HepG2 (cell line): ENCODE data around the gene VRK3. TPM values are rescaled to one million over a fixed set of nuclear protein-coding genes. Genes with fewer than 3 reads are reported as not detected.

ENCODE experiments used
- AGO1 ChIP-seq: fragments of 200-400 bp; formaldehyde crosslinking; IDR thresholded peaks from 2 replicates; pipeline ENCODE4 v1.6.1; 2017; ENCODE audit warnings: mild to moderate bottlenecking, low read depth, low read length, moderate library complexity; ENCODE audit not compliant: poor library complexity, severe bottlenecking
- ARNTL ChIP-seq: sonication (generic); formaldehyde crosslinking; IDR thresholded peaks from 2 replicates; pipeline ENCODE4 v1.4.0; 2020; ENCODE audit warnings: mild to moderate bottlenecking, missing genetic modification reagents
- DBP ChIP-seq: sonication (generic); formaldehyde crosslinking; IDR thresholded peaks from 2 replicates; pipeline ENCODE4 v1.4.0; 2020; ENCODE audit warnings: missing genetic modification reagents; ENCODE audit errors: not compliant biosample characterization
- HNF4G ChIP-seq, 2 experiments: sonication (generic) in 1 of 2; formaldehyde crosslinking in 1 of 2; IDR thresholded peaks; 2 replicates each; pipeline versions ENCODE4 v1.4.0 to v1.6.1; 2011 to 2020; ENCODE audit warnings: borderline replicate concordance in 2 of 2, low read depth in 2 of 2, mild to moderate bottlenecking in 2 of 2, low read length in 1 of 2, missing genetic modification reagents in 1 of 2, moderate library complexity in 1 of 2
- IKZF4 ChIP-seq: sonication (generic); formaldehyde crosslinking; IDR thresholded peaks from 2 replicates; pipeline ENCODE4 v1.5.1; 2020; ENCODE audit warnings: borderline replicate concordance, mild to moderate bottlenecking, low read depth, missing genetic modification reagents; ENCODE audit errors: not compliant biosample characterization
- IKZF5 ChIP-seq: IDR thresholded peaks from 2 replicates; pipeline ENCODE4 v1.6.1; 2018; ENCODE audit warnings: missing genetic modification reagents, mild to moderate bottlenecking, missing compliant biosample characterization
- KLF15 ChIP-seq: sonication (generic); formaldehyde crosslinking; IDR thresholded peaks from 2 replicates; pipeline ENCODE4 v1.8.1; 2023; ENCODE audit warnings: borderline replicate concordance, mild to moderate bottlenecking, inconsistent platforms, missing genetic modification reagents, mixed read lengths
- MAX ChIP-seq: IDR thresholded peaks from 2 replicates; pipeline ENCODE4 v1.6.1; 2012; ENCODE audit warnings: inconsistent platforms
- MTA1 ChIP-seq: sonication (generic); formaldehyde crosslinking; IDR thresholded peaks from 2 replicates; pipeline ENCODE4 v1.4.0; 2020; ENCODE audit warnings: missing genetic modification reagents, mild to moderate bottlenecking, borderline replicate concordance
- PAX8 ChIP-seq: sonication (generic); formaldehyde crosslinking; IDR thresholded peaks from 2 replicates; pipeline ENCODE4 v1.8.0; 2022; ENCODE audit warnings: mild to moderate bottlenecking, missing genetic modification reagents, borderline replicate concordance
- RORA ChIP-seq: sonication (generic); formaldehyde crosslinking; IDR thresholded peaks from 2 replicates; pipeline ENCODE4 v1.5.0; 2020; ENCODE audit warnings: mild to moderate bottlenecking, missing genetic modification reagents, moderate library complexity
- SMARCC2 ChIP-seq: fragments of 450-650 bp; IDR thresholded peaks from 2 replicates; pipeline ENCODE4 v1.6.1; 2017; ENCODE audit warnings: antibody characterized with exemption, mild to moderate bottlenecking
- TRIM24 ChIP-seq: sonication (generic); formaldehyde crosslinking; IDR thresholded peaks from 2 replicates; pipeline ENCODE4 v1.8.0; 2022; ENCODE audit warnings: mild to moderate bottlenecking, missing genetic modification reagents
- UBTF ChIP-seq: sonication (generic); formaldehyde crosslinking; IDR thresholded peaks from 2 replicates; pipeline ENCODE4 v1.4.0; 2020; ENCODE audit warnings: mild to moderate bottlenecking, missing genetic modification reagents
- ZMYM4 ChIP-seq: sonication (generic); formaldehyde crosslinking; IDR thresholded peaks from 2 replicates; pipeline ENCODE4 v1.8.1; 2023; ENCODE audit warnings: mild to moderate bottlenecking, missing genetic modification reagents
- ZNF124 ChIP-seq: sonication (generic); formaldehyde crosslinking; IDR thresholded peaks from 2 replicates; pipeline ENCODE4 v1.4.0; 2020; ENCODE audit warnings: missing genetic modification reagents
- ZNF232 ChIP-seq: sonication (generic); formaldehyde crosslinking; IDR thresholded peaks from 2 replicates; pipeline ENCODE4 v1.4.0; 2020; ENCODE audit warnings: missing genetic modification reagents, borderline replicate concordance
- ZNF281 ChIP-seq: sonication (generic); formaldehyde crosslinking; IDR thresholded peaks from 2 replicates; pipeline ENCODE4 v1.4.0; 2020; ENCODE audit warnings: missing genetic modification reagents, borderline replicate concordance
- ZNF367 ChIP-seq: sonication (generic); formaldehyde crosslinking; IDR thresholded peaks from 2 replicates; pipeline ENCODE4 v1.4.0; 2020; ENCODE audit warnings: missing genetic modification reagents, borderline replicate concordance
- ZNF773 ChIP-seq: sonication (generic); formaldehyde crosslinking; IDR thresholded peaks from 2 replicates; pipeline ENCODE4 v1.4.0; 2020; ENCODE audit warnings: missing genetic modification reagents, borderline replicate concordance
- ZNF790 ChIP-seq: sonication (generic); formaldehyde crosslinking; IDR thresholded peaks from 2 replicates; pipeline ENCODE4 v1.8.0; 2022; ENCODE audit warnings: missing genetic modification reagents, mild to moderate bottlenecking, borderline replicate concordance
- ZNF83 ChIP-seq: sonication (generic); formaldehyde crosslinking; IDR thresholded peaks from 2 replicates; pipeline ENCODE4 v1.4.0; 2020; ENCODE audit warnings: missing genetic modification reagents, mild to moderate bottlenecking, borderline replicate concordance
- polyA plus RNA-seq, 8 experiments: library from polyadenylated mRNA; depleted of rRNA in 3 of 8; stranded (reverse) in 7 of 8; unstranded in 1 of 8; fragments of >200 nt; fragmentation: Illumina TruSeq in 4 of 8; extraction: Trizol in 4 of 8; gene quantifications; 2 replicates each; pipeline versions ENCODE4 v1.2.1 to v1.2.3, GENCODE V29; 2011 to 2016; ENCODE audit warnings: low read depth in 4 of 8, missing spikeins in 1 of 8, mixed read lengths in 1 of 8; ENCODE audit not compliant: insufficient read depth in 1 of 8
- total RNA-seq, 5 experiments: library from RNA; depleted of rRNA; stranded (reverse); fragments of >200 nt; fragmentation: Illumina TruSeq; extraction: Trizol; gene quantifications; 2 replicates each; pipeline ENCODE4 v1.2.3, GENCODE V29; 2016; ENCODE audit warnings: low read depth in 1 of 5

The VRK3 gene
- total and polyA plus RNA-seq, 2 of the 13 experiments (the other 11 are each of a cell fraction or from before 2014, with no cell fraction given) = 23.8 to 28.3 TPM

- TF ChIP-seq UBTF = peak; percentile 74
- no peak for TF ChIP-seq ZNF232 (CRISPR knock-in tag)
- no peak for TF ChIP-seq SMARCC2
- no peak; the same call in 1 of the 2 replicates for TF ChIP-seq ZNF124
- TF ChIP-seq HNF4G (IDR thresholded peaks at IDR 0.05; ENCODE audit: borderline replicate concordance, low read depth, low read length) = no peak
- 0 out of 2 replicates have a peak, but pooled peaks have one; percentile 12 for TF ChIP-seq HNF4G (CRISPR knock-in tag; IDR thresholded peaks at IDR 0.05; ENCODE audit: borderline replicate concordance, low read depth)
- TF ChIP-seq ZNF281 (CRISPR knock-in tag) = peak; percentile 94
- TF ChIP-seq AGO1 = peak; percentile 71
- TF ChIP-seq RORA (CRISPR knock-in tag) = no peak
- TF ChIP-seq KLF15 (CRISPR knock-in tag) = no peak
- 0 out of 2 replicates have a peak, but pooled peaks have one; percentile 33 for TF ChIP-seq MTA1 (CRISPR knock-in tag)
- TF ChIP-seq DBP (CRISPR knock-in tag) = peak; percentile 34
- TF ChIP-seq IKZF4 (CRISPR knock-in tag) = peak; percentile 90
- TF ChIP-seq ZNF367 (CRISPR knock-in tag) = no peak
- no peak for TF ChIP-seq ARNTL
- TF ChIP-seq ZMYM4 (CRISPR knock-in tag) = peak; percentile 56; the same call in 1 of the 2 replicates
- TF ChIP-seq IKZF5 (CRISPR knock-in tag) = peak; percentile 77; the same call in 1 of the 2 replicates
- TF ChIP-seq ZNF790 (CRISPR knock-in tag) = peak; percentile 90; the same call in 1 of the 2 replicates
- peak; percentile 96 for TF ChIP-seq MAX
- no peak for TF ChIP-seq ZNF773 (CRISPR knock-in tag)
- TF ChIP-seq ZNF83 (CRISPR knock-in tag) = peak; percentile 66; the same call in 1 of the 2 replicates
- no peak for TF ChIP-seq PAX8 (CRISPR knock-in tag)
- no peak for TF ChIP-seq TRIM24 (CRISPR knock-in tag)
Observed at GRCh38 chr19:49929121-49929610, 96.0 kb downstream of the VRK3 start, which contains the start of the genes ATF5 and NUP62 (continued).
